IMR-90 (cell line): ENCODE measurements around the gene TERB1. TPM values are rescaled to one million over a fixed set of nuclear protein-coding genes. Genes with fewer than 3 reads are reported as not detected.

ENCODE experiments used
- ATAC-seq: fragments of 200-7000 bp; cut with Tn5 transposase; 2 replicates; pipeline ENCODE4 v1.9.1; 2020; ENCODE audit warnings: low read depth, mild to moderate bottlenecking, moderate library complexity
- BruUV-seq: library from RNA; stranded (reverse); fragments of 400-500 nt; replicated peaks from 2 replicates; lab custom pipeline; 2021; lab: Mats Ljungman, UMichigan
- CTCF ChIA-PET: fragments of 300-600 bp; formaldehyde crosslinking; extraction: SDS; loops from one replicate; lab custom pipeline; 2021; ENCODE audit warnings: antibody characterized with exemption; lab: Yijun Ruan, JAX
- POLR2A ChIA-PET: fragments of 300-600 bp; sonication (Branson Sonifier 250); formaldehyde crosslinking; loops from one replicate; lab custom pipeline; 2022; ENCODE audit warnings: antibody characterized with exemption; ENCODE audit not compliant: unreplicated experiment; lab: Charles Lee
- DNase-seq: peaks from one replicate; pipeline ENCODE4 v3.0.0; 2013
- H2AFZ ChIP-seq: replicated peaks from 2 replicates; pipeline ENCODE3; 2013; ENCODE audit warnings: low read length, mild to moderate bottlenecking; ENCODE audit not compliant: poor library complexity
- H2AK5ac ChIP-seq: 2 replicates; pipeline ENCODE4 v1.6.1; 2013; ENCODE audit warnings: low read depth, low read length, inconsistent platforms
- H2AK9ac ChIP-seq: replicated peaks from 2 replicates; pipeline ENCODE3; 2013; ENCODE audit warnings: mild to moderate bottlenecking, low read depth, low read length, moderate library complexity; ENCODE audit not compliant: poor library complexity
- H2BK120ac ChIP-seq: 2 replicates; pipeline ENCODE4 v1.6.1; 2013; ENCODE audit warnings: low read depth, low read length, inconsistent platforms
- H2BK15ac ChIP-seq: 3 replicates; pipeline ENCODE4 v1.6.1; 2013; ENCODE audit warnings: low read depth, low read length, inconsistent platforms
- H2BK20ac ChIP-seq: 2 replicates; pipeline ENCODE4 v1.6.1; 2013; ENCODE audit warnings: low read depth, mild to moderate bottlenecking, inconsistent platforms, low read length, moderate library complexity
- H2BK5ac ChIP-seq: 2 replicates; pipeline ENCODE4 v1.6.1; 2013; ENCODE audit warnings: mild to moderate bottlenecking, low read depth, low read length, inconsistent platforms; ENCODE audit not compliant: poor library complexity, severe bottlenecking
- H3K14ac ChIP-seq: replicated peaks from 2 replicates; pipeline ENCODE4 v1.6.1; 2013; ENCODE audit warnings: low read depth, low read length, inconsistent platforms
- H3K18ac ChIP-seq: 2 replicates; pipeline ENCODE4 v1.6.1; 2013; ENCODE audit warnings: low read depth, low read length, control low read depth
- H3K23ac ChIP-seq: 2 replicates; pipeline ENCODE4 v1.6.1; 2013; ENCODE audit warnings: low read depth, low read length, inconsistent platforms
- H3K27ac ChIP-seq: 2 replicates; pipeline ENCODE4 v1.5.1; 2013; ENCODE audit warnings: mild to moderate bottlenecking, control low read depth, low read length; ENCODE audit not compliant: insufficient read depth
- H3K27me3 ChIP-seq: 2 replicates; pipeline ENCODE4 v1.6.1; 2013; ENCODE audit warnings: low read length; ENCODE audit not compliant: control insufficient read depth, insufficient read depth
- H3K36me3 ChIP-seq: 2 replicates; pipeline ENCODE4 v1.6.1; 2013; ENCODE audit warnings: low read length, mixed read lengths; ENCODE audit not compliant: control insufficient read depth, insufficient read depth
- H3K4ac ChIP-seq: 2 replicates; pipeline ENCODE4 v1.6.1; 2013; ENCODE audit warnings: low read depth, low read length, inconsistent platforms
- H3K4me1 ChIP-seq: 2 replicates; pipeline ENCODE4 v1.6.1; 2013; ENCODE audit warnings: low read length, mixed read lengths; ENCODE audit not compliant: control insufficient read depth, insufficient read depth
- H3K4me2 ChIP-seq: 2 replicates; pipeline ENCODE4 v1.6.1; 2013; ENCODE audit warnings: low read depth, mild to moderate bottlenecking, control low read depth, low read length, moderate library complexity
- H3K4me3 ChIP-seq: 2 replicates; pipeline ENCODE4 v1.5.1; 2013; ENCODE audit warnings: low read depth, mild to moderate bottlenecking, control low read depth, low read length, moderate library complexity; ENCODE audit not compliant: insufficient read depth
- H3K56ac ChIP-seq: 2 replicates; pipeline ENCODE4 v1.6.1; 2013; ENCODE audit warnings: low read length, inconsistent platforms; ENCODE audit not compliant: insufficient read depth; ENCODE audit errors: extremely low read depth
- H3K79me1 ChIP-seq, 2 experiments: 2 replicates each; pipeline ENCODE4 v1.6.1; 2013; ENCODE audit warnings: low read length in 2 of 2, inconsistent platforms in 1 of 2, low read depth in 1 of 2
- H3K9ac ChIP-seq: 2 replicates; pipeline ENCODE4 v1.6.1; 2013; ENCODE audit warnings: low read depth, low read length, control low read depth
- H3K9me1 ChIP-seq: 2 replicates; pipeline ENCODE4 v1.6.1; 2013; ENCODE audit warnings: low read length, inconsistent platforms; ENCODE audit not compliant: insufficient read depth
- H3K9me3 ChIP-seq: 2 replicates; pipeline ENCODE4 v1.6.1; 2013; ENCODE audit warnings: low read length; ENCODE audit not compliant: control insufficient read depth, insufficient read depth
- H4K20me1 ChIP-seq: 2 replicates; pipeline ENCODE4 v1.6.1; 2013; ENCODE audit warnings: low read length, inconsistent platforms; ENCODE audit not compliant: insufficient read depth
- H4K5ac ChIP-seq: 2 replicates; pipeline ENCODE4 v1.6.1; 2013; ENCODE audit warnings: mild to moderate bottlenecking, low read depth, low read length, control low read depth
- H4K8ac ChIP-seq, 2 experiments: 2 replicates each; pipeline ENCODE4 v1.6.1; 2013; ENCODE audit warnings: low read depth in 2 of 2, low read length in 2 of 2, control low read depth in 1 of 2, inconsistent platforms in 1 of 2
- H4K91ac ChIP-seq: 2 replicates; pipeline ENCODE4 v1.6.1; 2013; ENCODE audit warnings: low read depth, low read length, inconsistent platforms; ENCODE audit not compliant: insufficient read depth
- RAD21 ChIP-seq: IDR thresholded peaks from 2 replicates; pipeline ENCODE4 v1.6.1; 2012; ENCODE audit warnings: low read length, improper control_type of control experiment
- SMC3 ChIP-seq: fragments of 150-350 bp; IDR thresholded peaks from 2 replicates; pipeline ENCODE4 v1.6.1; 2016; ENCODE audit warnings: low read depth, mild to moderate bottlenecking, antibody characterized with exemption, low read length, moderate library complexity
- WGBS, 2 experiments: methylation state at CpG; one replicate each; pipeline versions ENCODE4 v1.1.5 to v1.1.7; 2013; ENCODE audit warnings: missing lambda C conversion rate in 2 of 2; ENCODE audit not compliant: insufficient read length in 1 of 2; ENCODE audit errors: extremely low coverage in 2 of 2; 5-methylcytosine and 5-hydroxymethylcytosine counted together
- dilution Hi-C: fragments of 300-500 bp; cut with HindIII; formaldehyde crosslinking; loops from one replicate; pipeline ENCODE4 v1.14.3; 2018; ENCODE audit warnings: low sequenced_read_pairs; ENCODE audit not compliant: unreplicated experiment
- in situ Hi-C: fragments of 300-500 bp; cut with MboI; formaldehyde crosslinking; loops from 3 replicates; pipeline ENCODE4 v1.14.3; 2019; ENCODE audit warnings: low sequenced_read_pairs, inconsistent platforms, mixed read lengths
- intact Hi-C: fragments of 100-400 bp; cut with micrococcal nuclease; formaldehyde crosslinking; loops from 2 replicates; pipeline ENCODE4 v1.10.0; 2022
- polyA plus RNA-seq, 3 experiments: library from polyadenylated mRNA; depleted of rRNA; stranded (reverse); fragments of >200 nt; gene quantifications; 2 replicates each; pipeline ENCODE4 v1.2.3, GENCODE V29; 2012; ENCODE audit warnings: low replicate concordance in 1 of 3
- total RNA-seq: library from RNA; depleted of rRNA; stranded (reverse); fragments of >200 nt; gene quantifications from 2 replicates; pipeline ENCODE4 v1.2.3, GENCODE V29; 2012

The TERB1 gene
- total and polyA plus RNA-seq, 2 of the 4 experiments (the other 2 are of a cell fraction), result not detected

- no peak overlapping the region for H2AK9ac ChIP-seq
- no peak overlapping the region for H3K18ac ChIP-seq
- no peak for TF ChIP-seq RAD21
- TF ChIP-seq SMC3, result no peak
- H4K8ac ChIP-seq, result no peak overlapping the region
- H3K27ac ChIP-seq, result no peak overlapping the region
- no peaks in the 10 kb centered on the region for H3K36me3 ChIP-seq
- H2AK5ac ChIP-seq, result no peak overlapping the region
- no peak overlapping the region for H2BK120ac ChIP-seq
- H3K4me1 ChIP-seq, result no peaks in the 10 kb centered on the region; the same call in 1 of the 2 replicates
- H4K5ac ChIP-seq, result no peak overlapping the region
- H4K20me1 ChIP-seq, result no peaks in the 10 kb centered on the region
- H3K9ac ChIP-seq, result no peak overlapping the region
- no peak overlapping the region for H2BK20ac ChIP-seq
- POLR2A ChIA-PET, result interaction anchor here (0.6 kb wide), 1 partner anchor 853 kb away, joined by 14 read pairs; no protein-coding TSS in a partner anchor
- BruUV-seq, result no TSS peak
- in situ Hi-C loops (no loop called here), dilution Hi-C loops (no loop called here), intact Hi-C loops (no loop called here)
- CTCF ChIA-PET, result interaction anchor here (0.8 to 1.4 kb wide), 3 partner anchors 11 to 19 kb away, joined by 3 to 5 read pairs (median 3); partner anchors contain the start of gene NAE1
- ATAC-seq (no peak), DNase-seq (no peak)
- H3K9me1 ChIP-seq, result no peaks in the 10 kb centered on the region
- H2BK5ac ChIP-seq, result no peak overlapping the region
- H3K27me3 ChIP-seq, result peaks cover 69% of the 10 kb centered on the region
- H3K4me2 ChIP-seq, result no peak overlapping the region
- WGBS, 2 experiments, result no CpG with 5 or more reads among the region's 4 CpGs
- H3K14ac ChIP-seq, result no peak overlapping the region
- no peak overlapping the region for H3K23ac ChIP-seq
- H3K4me3 ChIP-seq, result no peak overlapping the region
- no peak overlapping the region for H3K4ac ChIP-seq
- no peak overlapping the region for H2AFZ ChIP-seq
- no peaks in the 10 kb centered on the region for H3K9me3 ChIP-seq
- no peaks in the 10 kb centered on the region for H3K79me1 ChIP-seq
- no peak overlapping the region for H4K91ac ChIP-seq
- no peak overlapping the region for H2BK15ac ChIP-seq
- no peak overlapping the region for H3K56ac ChIP-seq
Measured at GRCh38 chr16:66849549-66849948, 48.2 kb upstream of the TERB1 start.
